Measurements from ENCODE around the gene PMEPA1. TPM values are rescaled to one million over a fixed set of nuclear protein-coding genes. Genes with fewer than 3 reads are reported as not detected.

The PMEPA1 gene
- total RNA-seq, 2 experiments from 2014 or later, result 1.4 to 3.7 TPM

DNA sequence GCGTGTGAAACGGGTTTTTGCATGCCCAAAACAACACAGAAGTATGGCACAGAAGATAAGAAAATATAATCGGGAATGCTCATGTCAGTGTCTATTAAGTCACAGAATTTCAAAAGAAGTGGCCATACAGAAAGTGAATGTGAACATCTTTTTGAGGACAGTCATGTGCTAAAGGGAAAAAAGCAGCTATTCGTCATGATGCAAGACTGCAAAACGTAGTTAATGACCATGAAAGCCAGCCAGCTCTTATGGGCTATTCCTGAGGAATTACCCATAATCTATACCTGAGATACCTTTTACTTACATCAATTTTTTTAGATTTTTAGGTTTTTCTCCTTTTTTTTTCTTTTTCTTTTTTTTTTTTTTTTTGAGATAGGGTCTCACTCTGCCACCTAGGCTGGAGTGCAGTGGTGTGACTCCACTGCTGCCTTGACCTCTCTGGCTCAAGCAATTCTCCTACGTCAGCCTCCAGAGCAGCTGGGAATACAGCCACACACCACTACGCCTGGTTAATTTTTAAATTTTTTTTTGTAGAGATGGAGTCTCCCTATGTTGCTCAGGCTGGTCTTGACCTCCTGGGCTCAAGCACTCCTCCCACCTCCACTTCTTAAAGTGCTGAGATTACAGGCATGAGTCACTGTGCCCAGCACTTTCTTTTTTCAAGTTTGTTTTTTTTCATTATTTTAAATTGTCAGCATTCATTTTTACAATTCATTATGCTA is 71.5 kb downstream of the PMEPA1 start:
- intact Hi-C loops (cut with micrococcal nuclease; ENCODE audit: unreplicated experiment), result no loop called here
- Histone ChIP-seq H3K4me2 (ENCODE audit: low read length) (no peak overlapping the region), H3K4me1 (ENCODE audit: insufficient read depth, low read length, poor library complexity, severe bottlenecking) (peaks cover 18% of the 10 kb centered on the region), H3K79me2 (ENCODE audit: insufficient read depth, low read depth, low read length) (no peaks in the 10 kb centered on the region), H2AFZ (ENCODE audit: low read length) (no peak overlapping the region), H3K9me2 (ENCODE audit: insufficient read depth, low read length) (no peaks in the 10 kb centered on the region), H3K9me3 (ENCODE audit: low read length) (peaks cover 37% of the 10 kb centered on the region), H3K4me3 (ENCODE audit: low read depth, low read length, poor library complexity, severe bottlenecking) (no peak overlapping the region), H3K36me3 (ENCODE audit: insufficient read depth, low read length) (no peaks in the 10 kb centered on the region; the same call in 1 of the 2 replicates), H3K27ac (ENCODE audit: low read depth, low read length, poor library complexity, severe bottlenecking) (no peak overlapping the region), H4K20me1 (ENCODE audit: insufficient read depth, low read length) (no peaks in the 10 kb centered on the region)
- POLR2A ChIA-PET, result interaction anchor here (0.6 to 0.7 kb wide), 3 partner anchors 9 to 737 kb away, joined by 3 to 4 read pairs (median 4); no protein-coding TSS in a partner anchor
- no TSS peak for BruUV-seq (replicated peaks)
- CTCF ChIA-PET (ENCODE audit: unreplicated experiment), result no interaction called here
- no peak for DNase-seq (ENCODE audit: low spot score)
- TF ChIP-seq, protein P1, sequence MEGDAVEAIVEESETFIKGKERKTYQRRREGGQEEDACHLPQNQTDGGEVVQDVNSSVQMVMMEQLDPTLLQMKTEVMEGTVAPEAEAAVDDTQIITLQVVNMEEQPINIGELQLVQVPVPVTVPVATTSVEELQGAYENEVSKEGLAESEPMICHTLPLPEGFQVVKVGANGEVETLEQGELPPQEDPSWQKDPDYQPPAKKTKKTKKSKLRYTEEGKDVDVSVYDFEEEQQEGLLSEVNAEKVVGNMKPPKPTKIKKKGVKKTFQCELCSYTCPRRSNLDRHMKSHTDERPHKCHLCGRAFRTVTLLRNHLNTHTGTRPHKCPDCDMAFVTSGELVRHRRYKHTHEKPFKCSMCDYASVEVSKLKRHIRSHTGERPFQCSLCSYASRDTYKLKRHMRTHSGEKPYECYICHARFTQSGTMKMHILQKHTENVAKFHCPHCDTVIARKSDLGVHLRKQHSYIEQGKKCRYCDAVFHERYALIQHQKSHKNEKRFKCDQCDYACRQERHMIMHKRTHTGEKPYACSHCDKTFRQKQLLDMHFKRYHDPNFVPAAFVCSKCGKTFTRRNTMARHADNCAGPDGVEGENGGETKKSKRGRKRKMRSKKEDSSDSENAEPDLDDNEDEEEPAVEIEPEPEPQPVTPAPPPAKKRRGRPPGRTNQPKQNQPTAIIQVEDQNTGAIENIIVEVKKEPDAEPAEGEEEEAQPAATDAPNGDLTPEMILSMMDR (conservative IDR thresholded peaks at IDR 0.05; ENCODE audit: low read length), result no peak
- no peak for TF ChIP-seq EZH2phosphoT487 (IDR thresholded peaks at IDR 0.05; ENCODE audit: borderline replicate concordance, low read depth, low read length)

DNA sequence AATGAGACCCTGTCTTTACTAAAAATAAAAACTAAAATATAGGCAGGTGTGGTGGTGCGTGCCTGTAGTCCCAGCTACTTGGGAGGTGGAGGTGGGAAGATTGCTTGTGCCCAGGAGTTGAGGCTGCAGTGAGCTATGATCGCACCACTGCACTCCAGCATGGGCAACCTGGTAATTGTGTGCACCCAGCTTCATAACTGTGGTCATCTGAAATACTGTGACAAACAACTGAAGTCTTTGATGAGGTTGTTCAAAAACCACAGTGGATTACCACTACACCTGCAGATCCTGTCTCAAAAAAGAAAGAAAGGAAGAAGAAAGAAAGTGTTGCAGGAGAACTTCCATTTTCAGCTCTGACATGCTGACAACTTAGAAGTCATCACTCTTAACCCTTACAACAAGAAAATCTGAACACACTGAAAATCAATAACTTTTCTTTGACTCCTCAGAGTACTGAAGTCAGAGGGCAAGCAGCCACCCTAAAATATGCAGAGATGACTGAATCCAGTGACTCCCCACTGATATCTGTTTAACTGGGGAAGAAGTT is 75.8 kb downstream of the PMEPA1 start:
- H3K9me3 ChIP-seq (ENCODE audit: low read length), result peaks cover 48% of the 10 kb centered on the region
- BruUV-seq (replicated peaks), result no TSS peak
- intact Hi-C loops (cut with micrococcal nuclease; ENCODE audit: unreplicated experiment), result loop anchor here (1.0 kb wide), 1 partner anchor 14 kb away; the partner anchor contains the start of gene ZBP1
- no peak overlapping the region for H2AFZ ChIP-seq (ENCODE audit: low read length)
- TF ChIP-seq EZH2phosphoT487 (IDR thresholded peaks at IDR 0.05; ENCODE audit: borderline replicate concordance, low read depth, low read length), result no peak
- TF ChIP-seq, protein P1 (conservative IDR thresholded peaks at IDR 0.05; ENCODE audit: low read length), result no peak
- H3K27ac ChIP-seq (ENCODE audit: low read depth, low read length, poor library complexity, severe bottlenecking), result peak overlapping the region; percentile 25
- peaks cover 43% of the 10 kb centered on the region for H3K4me1 ChIP-seq (ENCODE audit: insufficient read depth, low read length, poor library complexity, severe bottlenecking)
- H3K9me2 ChIP-seq (ENCODE audit: insufficient read depth, low read length), result no peaks in the 10 kb centered on the region
- H3K4me3 ChIP-seq (ENCODE audit: low read depth, low read length, poor library complexity, severe bottlenecking), result no peak overlapping the region
- H3K36me3 ChIP-seq (ENCODE audit: insufficient read depth, low read length), result no peaks in the 10 kb centered on the region; the same call in 1 of the 2 replicates
- ChIA-PET CTCF (ENCODE audit: unreplicated experiment) (interaction anchor here (0.6 kb wide), 1 partner anchor 46 kb away, joined by 3 read pairs; no protein-coding TSS in a partner anchor), POLR2A (no interaction called here)
- no peaks in the 10 kb centered on the region for H4K20me1 ChIP-seq (ENCODE audit: insufficient read depth, low read length)
- H3K4me2 ChIP-seq (ENCODE audit: low read length), result peak overlapping the region; percentile 50
- DNase-seq (ENCODE audit: low spot score), result peak; percentile 85
- no peaks in the 10 kb centered on the region for H3K79me2 ChIP-seq (ENCODE audit: insufficient read depth, low read depth, low read length)

All from OCI-LY7 (cell line).